GM19328 (cell line): ENCODE data around the gene BTN3A1.
"Not testable (repeated sequence)": the region's sequence is repeated elsewhere in the genome, so short reads cannot be mapped to it uniquely, and the experiment has no call there.

Experiments used
- ATAC-seq: cut with Tn5 transposase; IDR thresholded peaks from one replicate; pipeline ENCODE4 v1.9.1; 2021; ENCODE audit warnings: mild to moderate bottlenecking, moderate library complexity; ENCODE audit not compliant: unreplicated experiment

The BTN3A1 gene

GRCh38 chr6:26412954-26413353 lies 10.9 kb downstream of the BTN3A1 start:
- no peak for ATAC-seq

GRCh38 chr6:26414281-26414680 lies 12.2 kb downstream of the BTN3A1 start:
- no peak for ATAC-seq

DNA sequence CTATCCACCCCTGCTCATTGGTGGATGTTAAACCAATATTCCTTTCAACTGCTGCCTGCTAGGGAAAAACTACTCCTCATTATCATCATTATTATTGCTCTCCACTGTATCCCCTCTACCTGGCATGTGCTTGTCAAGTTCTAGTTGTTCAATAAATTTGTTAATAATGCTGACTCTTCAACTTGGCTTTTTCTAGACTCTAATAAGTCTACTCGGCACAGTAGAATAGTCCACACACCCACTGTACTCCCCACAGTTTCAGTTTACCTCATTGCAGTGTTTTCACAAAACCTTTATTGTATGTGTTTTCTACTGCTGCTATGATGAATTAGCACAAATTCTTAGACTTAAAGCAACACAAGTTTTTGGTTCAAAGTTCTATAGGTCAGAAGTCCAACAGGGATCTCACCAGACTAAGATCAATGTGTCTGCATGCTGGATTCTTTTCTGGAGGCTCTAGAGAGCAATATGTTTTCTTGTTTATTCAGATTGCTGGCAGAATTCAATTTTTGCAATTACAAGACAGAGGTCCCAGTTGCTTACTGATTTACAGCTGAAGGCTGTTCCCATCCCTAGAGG lies 13.1 kb downstream of the BTN3A1 start:
- ATAC-seq = no peak

GRCh38 chr6:26415791-26416190 lies 13.7 kb downstream of the BTN3A1 start:
- no peak for ATAC-seq

DNA sequence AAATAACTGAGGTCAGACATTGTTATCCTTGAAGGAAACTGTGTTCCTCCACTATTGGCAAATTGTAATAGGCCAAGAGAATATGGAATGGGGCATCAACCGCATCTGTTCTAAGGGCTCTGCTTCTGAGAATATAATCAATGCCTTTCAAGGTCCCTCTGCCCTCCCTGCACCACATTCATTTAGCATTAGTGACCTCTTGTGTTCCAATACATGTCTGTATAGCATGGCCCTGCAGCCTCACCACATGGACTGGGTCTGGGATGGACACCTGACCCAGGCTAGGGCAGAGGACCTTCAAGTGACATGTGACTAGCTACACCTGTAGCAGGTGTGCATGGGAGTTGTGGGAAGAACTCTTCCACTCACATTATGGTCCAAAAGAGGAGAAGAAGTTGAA lies 14.2 kb downstream of the BTN3A1 start:
- no peak for ATAC-seq

GRCh38 chr6:26418077-26418476 lies 16.0 kb downstream of the BTN3A1 start:
- not testable (repeated sequence) for ATAC-seq

DNA sequence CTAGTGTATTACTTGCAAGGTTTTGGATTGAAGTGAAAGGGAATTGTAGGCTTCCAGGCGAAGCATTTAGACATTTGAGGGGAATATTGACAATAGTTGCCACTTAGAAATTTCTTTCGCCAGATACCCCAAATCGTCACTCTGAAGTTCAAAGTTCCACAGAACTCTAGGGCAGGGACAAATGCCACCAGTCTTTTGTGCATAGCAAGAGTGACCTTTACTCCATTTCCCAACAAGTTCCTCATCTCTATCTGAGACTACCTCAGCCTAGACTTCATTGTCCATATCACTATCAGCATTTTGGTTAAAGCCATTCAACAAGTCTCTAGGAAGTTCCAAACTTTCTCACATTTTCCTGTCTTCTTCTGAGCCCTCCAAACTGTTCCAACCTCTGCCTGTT lies 16.7 kb downstream of the BTN3A1 start:
- not testable (repeated sequence) for ATAC-seq

GRCh38 chr6:26420688-26421171 lies 18.7 kb downstream of the BTN3A1 start:
- ATAC-seq = no peak

GRCh38 chr6:26421259-26422144 lies 19.4 kb downstream of the BTN3A1 start:
- ATAC-seq = peak; percentile 69

GRCh38 chr6:26422329-26422728 lies 20.3 kb downstream of the BTN3A1 start:
- ATAC-seq = no peak

DNA sequence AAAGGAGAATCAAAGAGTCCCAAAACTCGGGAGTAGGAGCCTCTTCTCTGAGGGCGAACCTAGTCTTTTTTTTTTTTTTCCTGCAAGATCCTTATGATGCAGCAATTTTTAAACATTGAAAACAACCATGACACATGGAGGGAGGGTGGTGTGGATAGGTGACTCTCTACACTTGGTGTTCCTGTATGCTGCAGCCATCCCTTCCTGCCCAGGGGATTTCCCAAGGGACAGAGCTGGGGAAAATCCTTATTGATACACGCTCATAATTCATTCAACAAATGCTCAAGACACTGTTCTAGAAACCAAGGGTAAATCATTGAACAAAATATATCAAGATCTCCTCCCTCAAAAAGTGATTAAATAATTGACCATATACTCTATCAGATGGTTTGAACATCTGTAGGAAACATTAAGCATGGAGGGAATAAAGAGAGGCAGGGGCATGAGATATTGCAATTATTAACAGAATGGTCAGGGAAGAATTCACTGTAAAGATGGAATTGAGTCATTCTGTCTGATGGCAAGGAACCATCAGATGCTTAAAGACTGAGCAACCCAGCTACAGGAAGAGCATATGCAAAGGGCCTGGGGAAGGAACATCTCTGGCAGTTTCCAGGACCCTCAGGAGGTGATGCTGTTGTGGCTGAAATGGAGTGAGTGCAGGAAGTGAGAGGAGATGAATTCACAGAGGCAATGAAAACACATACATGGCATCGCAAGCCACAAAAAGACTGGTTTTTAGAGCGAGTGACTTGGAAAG lies 24.8 kb downstream of the BTN3A1 start:
- ATAC-seq = no peak

DNA sequence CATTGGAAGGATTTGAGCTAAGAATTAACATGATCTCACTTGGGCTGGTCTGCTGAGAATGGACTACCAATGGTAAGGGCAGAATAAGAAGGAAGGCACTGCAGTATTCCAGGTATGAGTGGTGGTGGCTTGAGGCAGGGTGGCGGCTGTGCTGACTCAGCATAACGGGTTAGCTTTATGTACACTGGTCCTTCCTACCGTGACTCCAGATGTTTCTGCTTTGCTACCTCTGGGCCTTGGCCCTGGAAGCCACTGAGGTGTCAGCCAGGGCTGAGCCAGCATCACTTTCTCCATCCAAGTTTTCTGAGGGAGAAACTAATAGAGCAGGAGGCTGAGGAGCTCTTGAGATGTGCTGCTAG lies 25.4 kb downstream of the BTN3A1 start:
- no peak for ATAC-seq

DNA sequence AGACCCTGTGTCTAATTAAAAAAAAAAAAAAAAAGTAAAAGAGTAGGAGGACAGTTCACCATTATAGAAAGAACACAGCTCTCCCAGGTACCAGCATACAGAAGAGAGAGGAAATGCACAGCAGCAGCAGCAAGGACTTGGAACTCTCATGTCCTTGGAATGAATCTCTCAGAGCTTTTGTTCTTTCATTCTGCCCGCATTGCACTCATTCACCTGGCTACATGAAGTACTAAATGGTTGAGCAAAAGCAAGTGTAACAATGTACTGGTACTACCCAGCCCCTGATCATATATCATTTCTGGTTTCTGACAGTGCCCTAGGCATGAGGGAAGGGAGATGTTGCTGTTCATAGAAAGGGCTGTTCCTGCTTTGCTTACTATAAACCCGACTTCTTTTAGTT lies 26.1 kb downstream of the BTN3A1 start:
- no peak for ATAC-seq

GRCh38 chr6:26430787-26431186 lies 28.7 kb downstream of the BTN3A1 start:
- ATAC-seq = no peak

- ATAC-seq = no peak
Observed at GRCh38 chr6:26431258-26432172, 29.4 kb downstream of the BTN3A1 start.

DNA sequence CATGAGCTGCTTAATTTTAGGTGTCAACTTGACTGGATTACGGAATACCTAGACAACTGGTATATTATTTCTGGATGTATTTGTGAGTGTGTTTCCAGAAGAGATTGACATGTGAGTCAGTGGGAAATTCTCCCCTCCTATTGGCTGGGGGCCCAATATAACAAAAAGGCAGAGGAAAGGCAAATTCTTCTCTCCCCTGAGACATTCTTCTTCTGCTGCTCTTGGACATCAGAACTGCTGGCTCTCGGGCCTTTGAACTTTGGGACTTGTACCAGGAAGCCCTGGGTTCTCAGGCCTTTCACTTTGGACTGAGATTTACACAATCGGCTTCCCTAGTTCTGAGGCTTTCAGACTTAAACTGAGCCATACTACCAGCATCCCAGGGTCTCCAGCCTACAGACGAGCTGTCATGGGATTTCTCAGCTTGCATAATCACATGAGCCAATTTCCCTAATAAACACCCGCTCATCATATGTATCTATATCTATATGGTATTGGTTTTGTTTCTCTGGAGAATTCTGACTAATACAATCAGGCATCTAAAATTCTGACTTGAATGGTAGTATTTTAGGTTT lies 30.6 kb downstream of the BTN3A1 start:
- ATAC-seq = no peak

DNA sequence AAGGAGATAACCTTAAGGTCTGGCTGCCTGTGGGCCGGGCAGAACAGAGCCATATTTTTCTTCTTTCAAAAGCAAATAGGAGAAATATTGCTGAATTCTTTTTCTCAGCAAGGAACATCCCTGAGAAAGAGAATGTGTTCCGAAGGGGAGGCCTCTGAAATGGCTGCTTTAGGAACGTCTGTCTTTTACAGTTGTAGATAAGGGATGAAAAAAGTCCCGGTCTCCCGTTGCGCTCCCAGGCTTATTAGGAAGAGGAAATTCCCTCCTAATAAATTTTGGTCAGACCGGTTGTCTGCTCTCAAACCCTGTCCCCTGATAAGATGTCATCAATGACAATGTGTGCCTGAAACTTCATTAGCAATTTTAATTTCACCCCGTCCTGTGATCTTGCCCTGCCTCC lies 31.6 kb downstream of the BTN3A1 start:
- not testable (repeated sequence) for ATAC-seq

DNA sequence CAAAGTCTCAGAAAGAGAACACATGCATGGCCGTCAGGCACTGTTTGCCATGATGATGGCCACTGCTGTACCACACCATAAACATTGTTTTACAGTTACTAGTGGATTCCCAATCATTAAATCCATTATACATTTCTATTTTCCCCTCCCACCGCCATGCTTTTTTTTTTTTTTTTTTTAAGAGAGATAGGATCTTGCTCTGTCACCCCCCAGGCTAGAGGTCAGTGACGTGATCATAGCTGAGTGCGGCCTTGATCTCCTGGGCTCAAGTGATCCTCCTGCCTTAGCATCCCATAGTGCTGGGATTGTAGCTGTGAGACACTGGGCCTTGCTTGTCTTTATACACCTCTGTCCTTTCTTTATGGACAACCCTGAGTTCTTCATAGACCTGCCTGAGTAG lies 33.9 kb downstream of the BTN3A1 start:
- ATAC-seq = no peak

DNA sequence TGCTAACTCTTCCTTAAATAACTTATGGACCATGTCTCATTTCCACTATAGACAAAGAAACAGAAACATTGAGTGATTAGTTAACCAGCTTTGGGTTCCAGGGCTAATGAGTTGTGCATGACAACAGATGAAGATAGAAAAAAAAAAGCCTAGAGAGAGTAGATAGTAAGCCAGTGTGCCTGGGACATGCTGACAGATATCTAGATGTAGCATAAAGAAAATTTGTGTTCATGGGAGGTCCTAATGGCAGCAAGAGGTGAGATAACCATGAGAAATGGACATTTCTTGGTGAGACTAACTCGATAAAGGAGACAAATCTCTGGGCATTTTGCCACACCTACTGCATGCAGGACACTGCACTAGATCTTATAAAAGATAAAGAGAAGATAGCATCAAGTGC lies 35.5 kb downstream of the BTN3A1 start:
- no peak for ATAC-seq

GRCh38 chr6:26438000-26438399 lies 35.9 kb downstream of the BTN3A1 start:
- no peak for ATAC-seq
